Lower leg skin (tissue), 3 donors: ENCODE results near the gene LRRC37A.

Experiments
- CTCF ChIP-seq, 3 donors: fragments of 450-650 bp; IDR thresholded peaks; one replicate each; pipeline ENCODE4 v1.5.1; 2016; ENCODE audit warnings: antibody characterized with exemption in 3 of 3, mild to moderate bottlenecking in 3 of 3, moderate library complexity in 2 of 3
- POLR2A ChIP-seq, 2 donors: fragments of 450-650 bp; IDR thresholded peaks; one replicate each; pipeline ENCODE4 v1.6.1; 2016 to 2017; ENCODE audit warnings: antibody characterized with exemption in 2 of 2, mild to moderate bottlenecking in 1 of 2, moderate library complexity in 1 of 2

- no peak for TF ChIP-seq POLR2A (IDR thresholded peaks at IDR 0.05)
- no peak for TF ChIP-seq CTCF (IDR thresholded peaks at IDR 0.05)
Measured at GRCh38 chr17:46266656-46267544, 28.0 kb upstream of the LRRC37A start.
